CD4-positive, alpha-beta T cell (primary cell): Measurements from ENCODE around the gene AGAP1. TPM values are rescaled to one million over a fixed set of nuclear protein-coding genes. Genes with fewer than 3 reads are reported as not detected.

Experiments
- ATAC-seq: fragments of 200-7000 bp; cut with Tn5 transposase; one replicate; pipeline ENCODE4 v1.10.0; 2022; ENCODE audit warnings: mild to moderate bottlenecking; ENCODE audit not compliant: poor library complexity
- CTCF ChIA-PET: fragments of 350-600 bp; sonication (Branson Sonifier 250); formaldehyde crosslinking; loops from one replicate; lab custom pipeline; 2021; ENCODE audit warnings: antibody characterized with exemption, inconsistent platforms; lab: Charles Lee
- POLR2A ChIA-PET: fragments of 350-600 bp; sonication (Branson Sonifier 250); formaldehyde crosslinking; loops from one replicate; lab custom pipeline; 2021; ENCODE audit warnings: antibody characterized with exemption, inconsistent platforms; lab: Charles Lee
- DNase-seq, 14 experiments: peaks; one replicate each; pipeline ENCODE4 v3.0.0-alpha.2; 2013 to 2020; ENCODE audit warnings: mixed read lengths in 2 of 14
- H3K27ac ChIP-seq, 2 donors: one replicate each; pipeline versions ENCODE4 v1.5.1 to v1.7.0; 2013; ENCODE audit warnings: low read length in 2 of 2, low read depth in 1 of 2, mild to moderate bottlenecking in 1 of 2
- H3K27me3 ChIP-seq, 2 experiments: 1 replicate in 1 of 2; 2 replicates in 1 of 2; pipeline versions ENCODE4 v1.6.1 to v1.7.0; 2013; ENCODE audit warnings: low read length in 2 of 2, control low read depth in 1 of 2, mild to moderate bottlenecking in 1 of 2, moderate library complexity in 1 of 2; ENCODE audit not compliant: insufficient read depth in 2 of 2, control insufficient read depth in 1 of 2
- H3K36me3 ChIP-seq: one replicate; pipeline ENCODE4 v1.6.1; 2013; ENCODE audit warnings: low read length, control low read depth; ENCODE audit not compliant: insufficient read depth
- H3K4me1 ChIP-seq: one replicate; pipeline ENCODE4 v1.6.1; 2013; ENCODE audit warnings: low read length, control low read depth; ENCODE audit not compliant: insufficient read depth
- H3K4me3 ChIP-seq: one replicate; pipeline ENCODE4 v1.5.1; 2013; ENCODE audit warnings: mild to moderate bottlenecking, low read length, moderate library complexity
- H3K9me3 ChIP-seq, 2 experiments: 1 replicate in 1 of 2; 2 replicates in 1 of 2; pipeline versions ENCODE4 v1.6.1 to v1.7.0; 2013; ENCODE audit warnings: low read length in 2 of 2, mild to moderate bottlenecking in 2 of 2, control low read depth in 1 of 2, moderate library complexity in 1 of 2; ENCODE audit not compliant: control insufficient read depth in 1 of 2, insufficient read depth in 1 of 2
- H3K27ac Mint-ChIP-seq: one replicate; pipeline ENCODE4 v1.8.0; 2020; ENCODE audit warnings: mixed read lengths
- H3K27me3 Mint-ChIP-seq: one replicate; pipeline ENCODE4 v1.8.0; 2021; ENCODE audit warnings: mixed read lengths
- H3K36me3 Mint-ChIP-seq: one replicate; pipeline ENCODE4 v1.8.0; 2021; ENCODE audit warnings: low read depth, mixed read lengths
- H3K4me1 Mint-ChIP-seq: one replicate; pipeline ENCODE4 v1.8.0; 2021; ENCODE audit warnings: low read depth, mixed read lengths
- H3K4me3 Mint-ChIP-seq: one replicate; pipeline ENCODE4 v1.8.0; 2020; ENCODE audit warnings: mild to moderate bottlenecking, mixed read lengths
- H3K9me3 Mint-ChIP-seq: one replicate; pipeline ENCODE4 v1.8.0; 2020; ENCODE audit warnings: mixed read lengths
- CTCF ChIP-seq: fragments of 200-600 bp; IDR thresholded peaks from one replicate; pipeline ENCODE4 v1.8.0; 2022; ENCODE audit warnings: antibody characterized with exemption, mild to moderate bottlenecking
- intact Hi-C, 2 experiments: fragments of 100-400 bp; cut with DNase I in 1 of 2; cut with micrococcal nuclease in 1 of 2; formaldehyde crosslinking; loops; one replicate each; pipeline versions ENCODE4 v1.15.1 to v1.9.0; 2023 to 2025; cut with DNase I, micrococcal nuclease
- total RNA-seq, 174 experiments: library from RNA in 2 of 174; stranded (reverse) in 2 of 174; gene quantifications; one replicate each; pipeline ENCODE4 v1.2.3 and lab custom pipeline; 2021 to 2026

Gene AGAP1
- total RNA-seq, 2 experiments from 2014 or later, result 2.6 to 3.1 TPM

DNA sequence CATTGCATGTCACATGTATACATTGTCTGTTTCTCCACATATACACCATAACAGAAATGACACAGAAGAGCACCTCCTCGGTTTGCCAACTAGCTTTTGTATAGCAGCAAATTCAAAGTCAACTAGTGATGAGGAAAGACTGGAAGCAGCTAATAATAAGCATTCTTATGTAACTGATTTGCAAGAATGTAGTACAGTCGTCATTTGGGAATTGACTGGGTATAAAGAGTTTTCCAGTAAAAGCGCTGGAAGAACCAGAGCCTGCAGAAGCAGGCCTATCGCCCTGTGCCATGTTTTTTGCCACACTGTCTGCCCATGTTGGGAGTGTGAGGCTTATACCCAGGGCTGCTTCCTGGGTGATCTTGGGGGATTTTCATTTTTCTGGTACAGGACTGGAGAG lies 363.8 kb downstream of the AGAP1 start:
- no peaks in the 10 kb centered on the region for H3K4me1 Mint-ChIP-seq
- no peak for DNase-seq
- CTCF ChIA-PET, result no interaction called here
- H3K4me3 Mint-ChIP-seq, result no peak overlapping the region
- H3K4me1 ChIP-seq, result no peaks in the 10 kb centered on the region
- H3K9me3 Mint-ChIP-seq, result no peaks in the 10 kb centered on the region
- H3K27me3 ChIP-seq, result no peaks in the 10 kb centered on the region
- ATAC-seq, result no peak
- no peaks in the 10 kb centered on the region for H3K36me3 Mint-ChIP-seq
- no peaks in the 10 kb centered on the region for H3K36me3 ChIP-seq
- peaks cover 8% of the 10 kb centered on the region for H3K27me3 Mint-ChIP-seq
- H3K4me3 ChIP-seq, result no peak overlapping the region
- TF ChIP-seq CTCF, result no peak
- intact Hi-C loops, result no loop called here
- POLR2A ChIA-PET, result no interaction called here
- no peak overlapping the region for H3K27ac ChIP-seq
- no peak overlapping the region for H3K27ac Mint-ChIP-seq
- H3K9me3 ChIP-seq, result peaks cover 0 to 4% of the 10 kb centered on the region in 2 experiments

DNA sequence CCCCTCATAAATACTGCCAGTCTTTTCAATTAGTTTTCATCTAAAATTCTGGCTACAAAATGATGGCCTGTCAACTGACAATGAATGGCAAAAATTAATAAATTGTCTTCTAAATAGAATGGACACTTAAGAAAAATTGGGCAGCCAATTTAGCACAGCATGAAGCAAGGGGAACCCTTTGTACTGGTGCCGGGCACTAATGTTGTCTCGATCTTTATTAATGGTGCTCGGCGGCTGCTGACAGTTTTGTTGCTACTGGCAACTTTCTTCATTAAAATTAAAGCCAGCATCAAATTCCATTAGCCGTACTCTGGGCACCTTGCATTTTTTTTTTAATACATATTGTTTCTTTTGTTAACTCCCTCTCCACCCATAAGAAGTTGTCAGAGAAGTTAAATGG lies 365.0 kb downstream of the AGAP1 start:
- H3K9me3 Mint-ChIP-seq, result no peaks in the 10 kb centered on the region
- POLR2A ChIA-PET, result no interaction called here
- no peak for TF ChIP-seq CTCF
- no peak overlapping the region for H3K4me3 ChIP-seq
- H3K9me3 ChIP-seq, result peaks cover 0 to 7% of the 10 kb centered on the region in 2 experiments
- no peak overlapping the region for H3K27ac ChIP-seq
- H3K4me1 ChIP-seq, result no peaks in the 10 kb centered on the region
- no peaks in the 10 kb centered on the region for H3K36me3 Mint-ChIP-seq
- H3K27me3 Mint-ChIP-seq, result peaks cover 20% of the 10 kb centered on the region
- no peak overlapping the region for H3K27ac Mint-ChIP-seq
- intact Hi-C loops, result no loop called here
- no peaks in the 10 kb centered on the region for H3K4me1 Mint-ChIP-seq
- no peaks in the 10 kb centered on the region for H3K36me3 ChIP-seq
- no peak overlapping the region for H3K4me3 Mint-ChIP-seq
- ATAC-seq (no peak), DNase-seq (no peak)
- peaks cover 0 to 5% of the 10 kb centered on the region in 2 experiments for H3K27me3 ChIP-seq
- CTCF ChIA-PET, result no interaction called here

- Mint-ChIP-seq H3K36me3 (no peaks in the 10 kb centered on the region), H3K4me1 (no peaks in the 10 kb centered on the region), H3K4me3 (no peak overlapping the region), H3K27ac (no peak overlapping the region), H3K27me3 (peaks cover 21% of the 10 kb centered on the region), H3K9me3 (no peaks in the 10 kb centered on the region)
- Histone ChIP-seq H3K4me3 (no peak overlapping the region), H3K9me3 (peaks cover 0 to 7% of the 10 kb centered on the region in 2 experiments), H3K27ac (no peak overlapping the region), H3K36me3 (no peaks in the 10 kb centered on the region), H3K4me1 (no peaks in the 10 kb centered on the region), H3K27me3 (peaks cover 3 to 5% of the 10 kb centered on the region in 2 experiments)
- ATAC-seq, result no peak
- no peak for DNase-seq
- intact Hi-C loops, result no loop called here
- ChIA-PET POLR2A (no interaction called here), CTCF (no interaction called here)
- no peak for TF ChIP-seq CTCF
Observed at GRCh38 chr2:235859651-235860050, 365.8 kb downstream of the AGAP1 start.
